ENCODE data around the gene CPAMD8. TPM values are rescaled to one million over a fixed set of nuclear protein-coding genes. Genes with fewer than 3 reads are reported as not detected.
"Not testable (repeated sequence)": the region's sequence is repeated elsewhere in the genome, so short reads cannot be mapped to it uniquely, and the experiment has no call there.

The CPAMD8 gene
- total RNA-seq, 1 experiment from 2014 or later: 3.9 TPM

- Histone ChIP-seq H3K4me3 (ENCODE audit: low read length) (no peak overlapping the region), H4K20me1 (ENCODE audit: low read length) (no peaks in the 10 kb centered on the region), H2AFZ (ENCODE audit: low read length) (no peak overlapping the region), H3K27ac (ENCODE audit: low read length) (0 out of 2 replicates have a peak overlapping the region, but pooled peaks have one; percentile 14), H3K27me3 (ENCODE audit: low read length) (no peaks in the 10 kb centered on the region), H3K4me1 (ENCODE audit: insufficient read depth, low read length) (peaks cover 9% of the 10 kb centered on the region), H3F3A (ENCODE audit: low read length, unreplicated experiment) (no peaks in the 10 kb centered on the region), H3K9me3 (ENCODE audit: low read length) (no peaks in the 10 kb centered on the region), H3K79me2 (ENCODE audit: low read length) (peaks cover 16% of the 10 kb centered on the region), H3K9ac (ENCODE audit: low read length) (no peak overlapping the region), H3K9me2 (replicated peaks; ENCODE audit: low read length) (no peaks in the 10 kb centered on the region), H3K4me2 (ENCODE audit: low read length) (no peak overlapping the region), H3K36me3 (ENCODE audit: low read depth, low read length) (peaks cover 60% of the 10 kb centered on the region)
- BruUV-seq (replicated peaks): no TSS peak
- intact Hi-C loops (cut with micrococcal nuclease): no loop called here
- TF ChIP-seq EZH2 (IDR thresholded peaks at IDR 0.05; ENCODE audit: low read length, unreplicated experiment) (no peak), CTCF (conservative IDR thresholded peaks at IDR 0.05; ENCODE audit: low read depth, low read length) (no peak), EZH2phosphoT487 (IDR thresholded peaks at IDR 0.05; ENCODE audit: borderline replicate concordance, low read length) (no peak)
- ChIA-PET POLR2A (ENCODE audit: unreplicated experiment) (no interaction called here), CTCF (no interaction called here)
- peak; percentile 56 for DNase-seq
- peak; percentile 72 for ATAC-seq
Observed at GRCh38 chr19:16876904-16877361, 149.7 kb downstream of the CPAMD8 start.

- H3K36me3 ChIP-seq (ENCODE audit: low read depth, low read length): peaks cover 69% of the 10 kb centered on the region
- H2AFZ ChIP-seq (ENCODE audit: low read length): no peak overlapping the region
Observed at GRCh38 chr19:16875584-16876555, 150.7 kb downstream of the CPAMD8 start.

GRCh38 chr19:16874978-16875299 lies 151.7 kb downstream of the CPAMD8 start:
- ATAC-seq; H3K9me3 ChIP-seq (ENCODE audit: low read length); CTCF ChIA-PET; H3K4me1 ChIP-seq (ENCODE audit: insufficient read depth, low read length); H3K9ac ChIP-seq (ENCODE audit: low read length); H2AFZ ChIP-seq (ENCODE audit: low read length); intact Hi-C loops (cut with micrococcal nuclease); H3K4me3 ChIP-seq (ENCODE audit: low read length); H3K27me3 ChIP-seq (ENCODE audit: low read length); H4K20me1 ChIP-seq (ENCODE audit: low read length); DNase-seq; POLR2A ChIA-PET (ENCODE audit: unreplicated experiment); H3K9me2 ChIP-seq (replicated peaks; ENCODE audit: low read length); H3F3A ChIP-seq (ENCODE audit: low read length, unreplicated experiment); H3K4me2 ChIP-seq (ENCODE audit: low read length); BruUV-seq (replicated peaks): not testable (repeated sequence)
- H3K36me3 ChIP-seq (ENCODE audit: low read depth, low read length): peaks cover 61% of the 10 kb centered on the region
- peak overlapping the region; percentile 5; the same call in 1 of the 2 replicates for H3K27ac ChIP-seq (ENCODE audit: low read length)
- peaks cover 16% of the 10 kb centered on the region for H3K79me2 ChIP-seq (ENCODE audit: low read length)

More at GRCh38 chr19:16875584-16876555, 150.7 kb downstream of the CPAMD8 start:
- ChIA-PET CTCF (no interaction called here), POLR2A (ENCODE audit: unreplicated experiment) (no interaction called here)
- Histone ChIP-seq H3K27me3 (ENCODE audit: low read length) (no peaks in the 10 kb centered on the region), H3K9me2 (replicated peaks; ENCODE audit: low read length) (no peaks in the 10 kb centered on the region), H3K4me2 (ENCODE audit: low read length) (no peak overlapping the region), H3K9me3 (ENCODE audit: low read length) (no peaks in the 10 kb centered on the region), H3K4me3 (ENCODE audit: low read length) (no peak overlapping the region), H3K27ac (ENCODE audit: low read length) (no peak overlapping the region), H4K20me1 (ENCODE audit: low read length) (no peaks in the 10 kb centered on the region), H3F3A (ENCODE audit: low read length, unreplicated experiment) (no peaks in the 10 kb centered on the region), H3K4me1 (ENCODE audit: insufficient read depth, low read length) (peaks cover 9% of the 10 kb centered on the region), H3K9ac (ENCODE audit: low read length) (no peak overlapping the region), H3K79me2 (ENCODE audit: low read length) (peaks cover 16% of the 10 kb centered on the region)
- DNase-seq (no peak), ATAC-seq (no peak)
- BruUV-seq (replicated peaks): no TSS peak
- no peak for TF ChIP-seq EZH2 (IDR thresholded peaks at IDR 0.05; ENCODE audit: low read length, unreplicated experiment)
- TF ChIP-seq CTCF (conservative IDR thresholded peaks at IDR 0.05; ENCODE audit: low read depth, low read length): no peak
- no peak for TF ChIP-seq EZH2phosphoT487 (IDR thresholded peaks at IDR 0.05; ENCODE audit: borderline replicate concordance, low read length)
- intact Hi-C loops (cut with micrococcal nuclease): no loop called here

Data from PC-3 (cell line).